HepG2 (cell line): ENCODE results near the gene CAGE1. TPM values are rescaled to one million over a fixed set of nuclear protein-coding genes. Genes with fewer than 3 reads are reported as not detected.
A peak's percentile ranks its signal among the peaks of the same experiment; 100 is the strongest.

Experiments used
- KLF16 ChIP-seq, 2 experiments: sonication (generic) in 1 of 2; formaldehyde crosslinking in 1 of 2; IDR thresholded peaks; 2 replicates each; pipeline versions ENCODE4 v1.6.1 to v1.8.0; 2016 to 2023; ENCODE audit warnings: missing genetic modification reagents in 2 of 2, missing compliant biosample characterization in 1 of 2
- NR2F1 ChIP-seq, 2 experiments: fragments of 450-650 bp in 1 of 2; formaldehyde crosslinking in 1 of 2; IDR thresholded peaks; 2 replicates each; pipeline versions ENCODE4 v1.5.0 to v1.6.1; 2016 to 2020; ENCODE audit warnings: mild to moderate bottlenecking in 1 of 2, missing compliant biosample characterization in 1 of 2, missing genetic modification reagents in 1 of 2, moderate library complexity in 1 of 2
- RBM22 ChIP-seq: fragments of 200-400 bp; formaldehyde crosslinking; optimal IDR thresholded peaks from 2 replicates; pipeline ENCODE3; 2017; ENCODE audit warnings: mild to moderate bottlenecking, low read length, moderate library complexity
- ZBTB40 ChIP-seq, 2 experiments: fragments of 450-650 bp in 1 of 2; sonication (generic) in 1 of 2; formaldehyde crosslinking in 1 of 2; IDR thresholded peaks; 2 replicates each; pipeline versions ENCODE4 v1.6.1 to v1.8.0; 2016 to 2022; ENCODE audit warnings: antibody characterized with exemption in 1 of 2, mild to moderate bottlenecking in 1 of 2, missing genetic modification reagents in 1 of 2
- ZNF564 ChIP-seq: sonication (generic); formaldehyde crosslinking; IDR thresholded peaks from 2 replicates; pipeline ENCODE4 v1.8.1; 2023; ENCODE audit warnings: mild to moderate bottlenecking, missing genetic modification reagents
- ZNF609 ChIP-seq: sonication (generic); formaldehyde crosslinking; IDR thresholded peaks from 2 replicates; pipeline ENCODE4 v1.4.0; 2020; ENCODE audit warnings: mild to moderate bottlenecking, missing genetic modification reagents, borderline replicate concordance
- ZNF709 ChIP-seq: sonication (generic); formaldehyde crosslinking; IDR thresholded peaks from 2 replicates; pipeline ENCODE4 v1.5.0; 2020; ENCODE audit warnings: mild to moderate bottlenecking, missing genetic modification reagents
- polyA plus RNA-seq, 8 experiments: library from polyadenylated mRNA; depleted of rRNA in 3 of 8; stranded (reverse) in 7 of 8; unstranded in 1 of 8; fragments of >200 nt; fragmentation: Illumina TruSeq in 4 of 8; extraction: Trizol in 4 of 8; gene quantifications; 2 replicates each; pipeline versions ENCODE4 v1.2.1 to v1.2.3, GENCODE V29; 2011 to 2016; ENCODE audit warnings: low read depth in 4 of 8, missing spikeins in 1 of 8, mixed read lengths in 1 of 8; ENCODE audit not compliant: insufficient read depth in 1 of 8
- total RNA-seq, 5 experiments: library from RNA; depleted of rRNA; stranded (reverse); fragments of >200 nt; fragmentation: Illumina TruSeq; extraction: Trizol; gene quantifications; 2 replicates each; pipeline ENCODE4 v1.2.3, GENCODE V29; 2016; ENCODE audit warnings: low read depth in 1 of 5
- TF ChIP-seq, protein P1 (sequence below): sonication (generic); formaldehyde crosslinking; IDR thresholded peaks from 2 replicates; pipeline ENCODE4 v1.4.0; 2020; ENCODE audit warnings: missing genetic modification reagents

CAGE1 gene
- total and polyA plus RNA-seq, 2 of the 13 experiments (the other 11 are each of a cell fraction or from before 2014, with no cell fraction given), result 0.03 to 0.15 TPM

GRCh38 chr6:7312616-7313504 is 76.7 kb downstream of the CAGE1 start, which contains the start of gene SSR1 (continued):
- TF ChIP-seq RBM22 (peak; percentile 55), KLF16 (CRISPR knock-in tag; IDR thresholded peaks at IDR 0.05) (peak in 1 of 2 experiments; percentile 97; a peak in 2 of 4 replicates), ZNF709 (peak; percentile 94), ZNF609 (CRISPR knock-in tag) (peak; percentile 4; the same call in 1 of the 2 replicates), ZBTB40 (IDR thresholded peaks at IDR 0.05) (no peak), ZBTB40 (CRISPR knock-in tag; IDR thresholded peaks at IDR 0.05) (peak; percentile 31), NR2F1 (CRISPR knock-in tag; IDR thresholded peaks at IDR 0.05) (no peak; a peak in 1 of 4 replicates), ZNF564 (peak; percentile 92; the same call in 1 of the 2 replicates)
- TF ChIP-seq, protein P1, sequence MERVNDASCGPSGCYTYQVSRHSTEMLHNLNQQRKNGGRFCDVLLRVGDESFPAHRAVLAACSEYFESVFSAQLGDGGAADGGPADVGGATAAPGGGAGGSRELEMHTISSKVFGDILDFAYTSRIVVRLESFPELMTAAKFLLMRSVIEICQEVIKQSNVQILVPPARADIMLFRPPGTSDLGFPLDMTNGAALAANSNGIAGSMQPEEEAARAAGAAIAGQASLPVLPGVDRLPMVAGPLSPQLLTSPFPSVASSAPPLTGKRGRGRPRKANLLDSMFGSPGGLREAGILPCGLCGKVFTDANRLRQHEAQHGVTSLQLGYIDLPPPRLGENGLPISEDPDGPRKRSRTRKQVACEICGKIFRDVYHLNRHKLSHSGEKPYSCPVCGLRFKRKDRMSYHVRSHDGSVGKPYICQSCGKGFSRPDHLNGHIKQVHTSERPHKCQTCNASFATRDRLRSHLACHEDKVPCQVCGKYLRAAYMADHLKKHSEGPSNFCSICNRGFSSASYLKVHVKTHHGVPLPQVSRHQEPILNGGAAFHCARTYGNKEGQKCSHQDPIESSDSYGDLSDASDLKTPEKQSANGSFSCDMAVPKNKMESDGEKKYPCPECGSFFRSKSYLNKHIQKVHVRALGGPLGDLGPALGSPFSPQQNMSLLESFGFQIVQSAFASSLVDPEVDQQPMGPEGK (CRISPR knock-in tag), result peak; percentile 68
